Mononuclear cell (primary cell): Measurements from ENCODE around the gene ZBTB33. TPM values are rescaled to one million over a fixed set of nuclear protein-coding genes. Genes with fewer than 3 reads are reported as not detected.

Experiments
- total RNA-seq: library from RNA; depleted of rRNA; stranded (reverse); fragments of >200 nt; gene quantifications from one replicate; pipeline ENCODE4 v1.2.3, GENCODE V29; 2012

ZBTB33 gene
- total RNA-seq, 1 donor: 52.8 TPM

Other genes starting within 250 kb of the ZBTB33 start
- gene RHOXF2B, start 173.1 kb upstream of the ZBTB33 start, total RNA-seq: under 0.01 TPM
- 0.21 TPM for gene RHOXF1, start 134.9 kb upstream of the ZBTB33 start, total RNA-seq
- gene RHOXF2, start 92.2 kb upstream of the ZBTB33 start, total RNA-seq: not detected
- gene TMEM255A, start 60.6 kb downstream of the ZBTB33 start, total RNA-seq: 0.21 TPM
- gene ATP1B4, start 111.3 kb downstream of the ZBTB33 start, total RNA-seq: not detected
- gene LAMP2, start 218.5 kb downstream of the ZBTB33 start, total RNA-seq: 73.4 TPM